D721Med (cell line): ENCODE results near the gene MECR.

Experiments
- DNase-seq: peaks from one replicate; pipeline ENCODE4 v3.0.0; 2011; ENCODE audit warnings: low spot score; ENCODE audit not compliant: insufficient read length
- FAIRE-seq: peaks from 2 replicates; lab custom pipeline; 2011; peaks lifted over from hg19 to GRCh38; lab: Jason Lieb, UNC
- TF ChIP-seq, protein P1 (sequence below): IDR thresholded peaks from 2 replicates; pipeline ENCODE4 v1.5.1; 2012; ENCODE audit warnings: mild to moderate bottlenecking, control low read depth; ENCODE audit not compliant: insufficient read depth; ENCODE audit errors: missing control alignments

The MECR gene

GRCh38 chr1:29171089-29171488 lies 59.6 kb downstream of the MECR start:
- no peak for DNase-seq
- TF ChIP-seq, protein P1, sequence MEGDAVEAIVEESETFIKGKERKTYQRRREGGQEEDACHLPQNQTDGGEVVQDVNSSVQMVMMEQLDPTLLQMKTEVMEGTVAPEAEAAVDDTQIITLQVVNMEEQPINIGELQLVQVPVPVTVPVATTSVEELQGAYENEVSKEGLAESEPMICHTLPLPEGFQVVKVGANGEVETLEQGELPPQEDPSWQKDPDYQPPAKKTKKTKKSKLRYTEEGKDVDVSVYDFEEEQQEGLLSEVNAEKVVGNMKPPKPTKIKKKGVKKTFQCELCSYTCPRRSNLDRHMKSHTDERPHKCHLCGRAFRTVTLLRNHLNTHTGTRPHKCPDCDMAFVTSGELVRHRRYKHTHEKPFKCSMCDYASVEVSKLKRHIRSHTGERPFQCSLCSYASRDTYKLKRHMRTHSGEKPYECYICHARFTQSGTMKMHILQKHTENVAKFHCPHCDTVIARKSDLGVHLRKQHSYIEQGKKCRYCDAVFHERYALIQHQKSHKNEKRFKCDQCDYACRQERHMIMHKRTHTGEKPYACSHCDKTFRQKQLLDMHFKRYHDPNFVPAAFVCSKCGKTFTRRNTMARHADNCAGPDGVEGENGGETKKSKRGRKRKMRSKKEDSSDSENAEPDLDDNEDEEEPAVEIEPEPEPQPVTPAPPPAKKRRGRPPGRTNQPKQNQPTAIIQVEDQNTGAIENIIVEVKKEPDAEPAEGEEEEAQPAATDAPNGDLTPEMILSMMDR, result no peak
- no peak for FAIRE-seq

GRCh38 chr1:29169976-29170375 lies 60.8 kb downstream of the MECR start:
- FAIRE-seq (no peak), DNase-seq (no peak)
- TF ChIP-seq, protein P1, result no peak

GRCh38 chr1:29167904-29168303 lies 62.8 kb downstream of the MECR start:
- FAIRE-seq, result no peak
- TF ChIP-seq, protein P1, result no peak
- DNase-seq, result no peak

GRCh38 chr1:29166291-29166878 lies 64.3 kb downstream of the MECR start:
- TF ChIP-seq, protein P1, result no peak
- DNase-seq, result no peak
- no peak for FAIRE-seq

GRCh38 chr1:29164588-29164987 lies 66.1 kb downstream of the MECR start:
- FAIRE-seq (no peak), DNase-seq (no peak)
- TF ChIP-seq, protein P1, result no peak

- TF ChIP-seq, protein P1, result no peak
- no peak for DNase-seq
- no peak for FAIRE-seq
Observed at GRCh38 chr1:29162476-29163138, 68.1 kb downstream of the MECR start.

- no peak for FAIRE-seq
- TF ChIP-seq, protein P1, result no peak
- DNase-seq, result no peak
Observed at GRCh38 chr1:29162025-29162424, 68.7 kb downstream of the MECR start.
